ENCODE results near the gene COL20A1. TPM values are rescaled to one million over a fixed set of nuclear protein-coding genes. Genes with fewer than 3 reads are reported as not detected.

The COL20A1 gene
- total RNA-seq, 2 donors from 2014 or later: not detected

- peaks cover 0 to 1% of the 10 kb centered on the region in 2 donors for H3K27me3 ChIP-seq
- 61 to 62% methylated on average over 12 to 22 of the region's 22 CpGs for WGBS, 2 donors
- DNase-seq: no peak
These were observed 72.8 kb downstream of the COL20A1 start for GRCh38 chr20:63365601-63366389.

GRCh38 chr20:63366390-63367365 lies 73.7 kb downstream of the COL20A1 start:
- intact Hi-C loops (cut with DNase I): no loop called here
- Histone ChIP-seq H3K9me3 (no peaks in the 10 kb centered on the region), H3K36me3 (replicated peaks in 1 of 2; ENCODE audit: insufficient read depth in 1 of 2, low read depth in 2 of 2) (no peaks in the 10 kb centered on the region), H3K27me3 (no peaks in the 10 kb centered on the region), H3K4me1 (no peaks in the 10 kb centered on the region), H3K4me3 (no peak overlapping the region), H3K27ac (no peak overlapping the region)
- no peak for ATAC-seq
- 38 to 50% methylated on average over 14 to 29 of the region's 30 CpGs for WGBS, 2 donors
- no peak for DNase-seq
- no peak for TF ChIP-seq CTCF (IDR thresholded peaks at IDR 0.05)
- TF ChIP-seq POLR2A (IDR thresholded peaks at IDR 0.05): no peak

More at GRCh38 chr20:63365601-63366389, 72.8 kb downstream of the COL20A1 start:
- no peak for ATAC-seq
- Histone ChIP-seq H3K4me1 (peaks cover 3% of the 10 kb centered on the region), H3K4me3 (no peak overlapping the region), H3K9me3 (no peaks in the 10 kb centered on the region), H3K27ac (no peak overlapping the region), H3K36me3 (replicated peaks in 1 of 2; ENCODE audit: insufficient read depth in 1 of 2, low read depth in 2 of 2) (no peaks in the 10 kb centered on the region)
- intact Hi-C loops (cut with DNase I): no loop called here
- TF ChIP-seq CTCF (IDR thresholded peaks at IDR 0.05) (no peak), POLR2A (IDR thresholded peaks at IDR 0.05) (no peak)

- H3K27me3 ChIP-seq: no peaks in the 10 kb centered on the region
- no peak overlapping the region for H3K4me3 ChIP-seq
- ATAC-seq (no peak), DNase-seq (no peak)
- no peaks in the 10 kb centered on the region for H3K4me1 ChIP-seq
- H3K36me3 ChIP-seq (replicated peaks in 1 of 2; ENCODE audit: insufficient read depth in 1 of 2, low read depth in 2 of 2): no peaks in the 10 kb centered on the region
- WGBS, 2 donors: 8 to 34% methylated on average over 2 to 24 of the region's 24 CpGs
- no peak overlapping the region for H3K27ac ChIP-seq
- intact Hi-C loops (cut with DNase I): no loop called here
- no peaks in the 10 kb centered on the region for H3K9me3 ChIP-seq
- TF ChIP-seq POLR2A (IDR thresholded peaks at IDR 0.05) (no peak), CTCF (IDR thresholded peaks at IDR 0.05) (no peak)
These were observed 74.6 kb downstream of the COL20A1 start for GRCh38 chr20:63367446-63368055.

- H3K9me3 ChIP-seq: no peaks in the 10 kb centered on the region
- no peak for TF ChIP-seq POLR2A (IDR thresholded peaks at IDR 0.05)
- TF ChIP-seq CTCF (IDR thresholded peaks at IDR 0.05): no peak
- no peak overlapping the region for H3K27ac ChIP-seq
- DNase-seq: no peak
- no peak for ATAC-seq
- 59 to 72% methylated on average over 4 to 8 of the region's 8 CpGs for WGBS, 2 donors
- H3K4me1 ChIP-seq: no peaks in the 10 kb centered on the region
- H3K27me3 ChIP-seq: no peaks in the 10 kb centered on the region
- no peaks in the 10 kb centered on the region for H3K36me3 ChIP-seq (replicated peaks in 1 of 2; ENCODE audit: insufficient read depth in 1 of 2, low read depth in 2 of 2)
- intact Hi-C loops (cut with DNase I): no loop called here
- H3K4me3 ChIP-seq: no peak overlapping the region
These were observed 75.2 kb downstream of the COL20A1 start for GRCh38 chr20:63368151-63368550.
